Caco-2 (cell line): ENCODE results near the gene RTP1. TPM values are rescaled to one million over a fixed set of nuclear protein-coding genes. Genes with fewer than 3 reads are reported as not detected.
"Not testable (repeated sequence)": the region's sequence is repeated elsewhere in the genome, so short reads cannot be mapped to it uniquely, and the experiment has no call there.

Source experiments
- BruUV-seq: library from RNA; stranded (reverse); fragments of 400-500 nt; replicated peaks from 2 replicates; lab custom pipeline; 2021; lab: Mats Ljungman, UMichigan
- CTCF ChIA-PET: fragments of 300-600 bp; sonication (Branson Sonifier 250); formaldehyde crosslinking; loops from one replicate; lab custom pipeline; 2022; ENCODE audit warnings: antibody characterized with exemption; lab: Charles Lee
- POLR2A ChIA-PET: fragments of 300-600 bp; sonication (Branson Sonifier 250); formaldehyde crosslinking; loops from one replicate; lab custom pipeline; 2022; ENCODE audit warnings: antibody characterized with exemption; lab: Charles Lee
- DNase-seq, 2 experiments: peaks; one replicate each; pipeline versions ENCODE4 v3.0.0 to v3.0.0-alpha.2; 2020 to 2022
- H3K27me3 ChIP-seq: replicated peaks from 2 replicates; pipeline ENCODE4 v1.6.0; 2011; ENCODE audit warnings: low read length; ENCODE audit not compliant: control insufficient read depth, insufficient read depth
- H3K36me3 ChIP-seq: 2 replicates; pipeline ENCODE4 v1.5.1; 2011; ENCODE audit warnings: low read length; ENCODE audit not compliant: control insufficient read depth, insufficient read depth
- H3K4me1 ChIP-seq: fragments of 250-450 bp; sonication (Bioruptor Pico); 2 replicates; pipeline ENCODE4 v1.5.1; 2020; ENCODE audit warnings: mild to moderate bottlenecking
- H3K4me3 ChIP-seq: 2 replicates; pipeline ENCODE4 v1.5.1; 2011; ENCODE audit warnings: low read depth, mild to moderate bottlenecking, control low read depth, low read length
- H3K9me3 ChIP-seq: fragments of 250-450 bp; sonication (Bioruptor Pico); 2 replicates; pipeline ENCODE4 v1.5.1; 2020; ENCODE audit warnings: mild to moderate bottlenecking, moderate library complexity
- H3K27ac Mint-ChIP-seq: one replicate; pipeline ENCODE4 v1.8.0; 2022; ENCODE audit warnings: mixed read lengths; ENCODE audit not compliant: unreplicated experiment
- H3K27me3 Mint-ChIP-seq: one replicate; pipeline ENCODE4 v1.8.0; 2022; ENCODE audit warnings: mixed read lengths; ENCODE audit not compliant: insufficient read depth, unreplicated experiment
- H3K36me3 Mint-ChIP-seq: one replicate; pipeline ENCODE4 v1.8.0; 2022; ENCODE audit warnings: mild to moderate bottlenecking, mixed read lengths; ENCODE audit not compliant: insufficient read depth, unreplicated experiment
- H3K4me1 Mint-ChIP-seq: one replicate; pipeline ENCODE4 v1.8.0; 2022; ENCODE audit warnings: low read depth, mixed read lengths; ENCODE audit not compliant: unreplicated experiment
- H3K4me3 Mint-ChIP-seq: one replicate; pipeline ENCODE4 v1.8.0; 2022; ENCODE audit warnings: mild to moderate bottlenecking, moderate library complexity, mixed read lengths; ENCODE audit not compliant: unreplicated experiment
- H3K9me3 Mint-ChIP-seq: one replicate; pipeline ENCODE4 v1.8.0; 2022; ENCODE audit warnings: mixed read lengths; ENCODE audit not compliant: unreplicated experiment
- intact Hi-C: fragments of 100-400 bp; cut with micrococcal nuclease; formaldehyde crosslinking; loops from one replicate; pipeline ENCODE4 v1.10.0; 2022; ENCODE audit not compliant: unreplicated experiment
- total RNA-seq: library from RNA; stranded (reverse); gene quantifications from 2 replicates; pipeline ENCODE4 v1.2.3, GENCODE V29; 2022
- TF ChIP-seq, protein P1 (sequence below), 2 experiments: fragments of 200-600 bp in 1 of 2; IDR thresholded peaks; 1 replicate in 1 of 2; 2 replicates in 1 of 2; pipeline versions ENCODE4 v1.5.1 to v1.8.0; 2011 to 2022; ENCODE audit warnings: antibody characterized with exemption in 1 of 2, control low read depth in 1 of 2, inconsistent platforms in 1 of 2, low read depth in 1 of 2, low read length in 1 of 2, mild to moderate bottlenecking in 1 of 2, moderate library complexity in 1 of 2; ENCODE audit not compliant: insufficient read depth in 1 of 2, severe bottlenecking in 1 of 2, unreplicated experiment in 1 of 2

Gene RTP1
- total RNA-seq, 1 experiment from 2014 or later, result not detected

- no peak overlapping the region for H3K27ac Mint-ChIP-seq
- no peak overlapping the region for H3K4me3 Mint-ChIP-seq
- POLR2A ChIA-PET, result no interaction called here
- Histone ChIP-seq H3K27me3 (no peaks in the 10 kb centered on the region), H3K36me3 (no peaks in the 10 kb centered on the region), H3K9me3 (no peaks in the 10 kb centered on the region), H3K4me1 (no peaks in the 10 kb centered on the region), H3K4me3 (no peak overlapping the region)
- CTCF ChIA-PET, result interaction anchor here (0.7 to 0.8 kb wide), 2 partner anchors 27 to 318 kb away, joined by 3 read pairs; partner anchors contain the start of gene RPL39L
- intact Hi-C loops, result loop anchor here (10.0 kb wide), 1 partner anchor 182 kb away; no protein-coding TSS in a partner anchor
- H3K36me3 Mint-ChIP-seq, result no peaks in the 10 kb centered on the region
- BruUV-seq, result no TSS peak
- no peak for DNase-seq
- no peaks in the 10 kb centered on the region for H3K4me1 Mint-ChIP-seq
- H3K27me3 Mint-ChIP-seq, result peaks cover under 1% of the 10 kb centered on the region
- H3K9me3 Mint-ChIP-seq, result peaks cover 4% of the 10 kb centered on the region
- TF ChIP-seq, protein P1, sequence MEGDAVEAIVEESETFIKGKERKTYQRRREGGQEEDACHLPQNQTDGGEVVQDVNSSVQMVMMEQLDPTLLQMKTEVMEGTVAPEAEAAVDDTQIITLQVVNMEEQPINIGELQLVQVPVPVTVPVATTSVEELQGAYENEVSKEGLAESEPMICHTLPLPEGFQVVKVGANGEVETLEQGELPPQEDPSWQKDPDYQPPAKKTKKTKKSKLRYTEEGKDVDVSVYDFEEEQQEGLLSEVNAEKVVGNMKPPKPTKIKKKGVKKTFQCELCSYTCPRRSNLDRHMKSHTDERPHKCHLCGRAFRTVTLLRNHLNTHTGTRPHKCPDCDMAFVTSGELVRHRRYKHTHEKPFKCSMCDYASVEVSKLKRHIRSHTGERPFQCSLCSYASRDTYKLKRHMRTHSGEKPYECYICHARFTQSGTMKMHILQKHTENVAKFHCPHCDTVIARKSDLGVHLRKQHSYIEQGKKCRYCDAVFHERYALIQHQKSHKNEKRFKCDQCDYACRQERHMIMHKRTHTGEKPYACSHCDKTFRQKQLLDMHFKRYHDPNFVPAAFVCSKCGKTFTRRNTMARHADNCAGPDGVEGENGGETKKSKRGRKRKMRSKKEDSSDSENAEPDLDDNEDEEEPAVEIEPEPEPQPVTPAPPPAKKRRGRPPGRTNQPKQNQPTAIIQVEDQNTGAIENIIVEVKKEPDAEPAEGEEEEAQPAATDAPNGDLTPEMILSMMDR (IDR thresholded peaks at IDR 0.05; ENCODE audit: insufficient read depth in 1 of 2, low read depth in 1 of 2, low read length in 1 of 2, severe bottlenecking in 1 of 2, unreplicated experiment in 1 of 2), result no peak
Observed at GRCh38 chr3:187166750-187167149, 30.5 kb upstream of the RTP1 start.

GRCh38 chr3:187167777-187168176, 29.5 kb upstream of the RTP1 start:
- ChIA-PET CTCF (interaction anchor here (0.9 kb wide), 1 partner anchor 319 kb away, joined by 4 read pairs; no protein-coding TSS in a partner anchor), POLR2A (no interaction called here)
- no peak for DNase-seq
- no peak overlapping the region for H3K4me3 Mint-ChIP-seq
- Histone ChIP-seq H3K27me3 (no peaks in the 10 kb centered on the region), H3K9me3 (no peaks in the 10 kb centered on the region), H3K36me3 (no peaks in the 10 kb centered on the region), H3K4me1 (no peaks in the 10 kb centered on the region), H3K4me3 (no peak overlapping the region)
- BruUV-seq, result no TSS peak
- no peak overlapping the region for H3K27ac Mint-ChIP-seq
- intact Hi-C loops, result loop anchor here (10.0 kb wide), 1 partner anchor 183 kb away; no protein-coding TSS in a partner anchor
- no peaks in the 10 kb centered on the region for H3K27me3 Mint-ChIP-seq
- H3K4me1 Mint-ChIP-seq, result peaks cover 2% of the 10 kb centered on the region
- no peaks in the 10 kb centered on the region for H3K9me3 Mint-ChIP-seq
- no peaks in the 10 kb centered on the region for H3K36me3 Mint-ChIP-seq
- TF ChIP-seq, protein P1 (IDR thresholded peaks at IDR 0.05; ENCODE audit: insufficient read depth in 1 of 2, low read depth in 1 of 2, low read length in 1 of 2, severe bottlenecking in 1 of 2, unreplicated experiment in 1 of 2), result no peak

DNA sequence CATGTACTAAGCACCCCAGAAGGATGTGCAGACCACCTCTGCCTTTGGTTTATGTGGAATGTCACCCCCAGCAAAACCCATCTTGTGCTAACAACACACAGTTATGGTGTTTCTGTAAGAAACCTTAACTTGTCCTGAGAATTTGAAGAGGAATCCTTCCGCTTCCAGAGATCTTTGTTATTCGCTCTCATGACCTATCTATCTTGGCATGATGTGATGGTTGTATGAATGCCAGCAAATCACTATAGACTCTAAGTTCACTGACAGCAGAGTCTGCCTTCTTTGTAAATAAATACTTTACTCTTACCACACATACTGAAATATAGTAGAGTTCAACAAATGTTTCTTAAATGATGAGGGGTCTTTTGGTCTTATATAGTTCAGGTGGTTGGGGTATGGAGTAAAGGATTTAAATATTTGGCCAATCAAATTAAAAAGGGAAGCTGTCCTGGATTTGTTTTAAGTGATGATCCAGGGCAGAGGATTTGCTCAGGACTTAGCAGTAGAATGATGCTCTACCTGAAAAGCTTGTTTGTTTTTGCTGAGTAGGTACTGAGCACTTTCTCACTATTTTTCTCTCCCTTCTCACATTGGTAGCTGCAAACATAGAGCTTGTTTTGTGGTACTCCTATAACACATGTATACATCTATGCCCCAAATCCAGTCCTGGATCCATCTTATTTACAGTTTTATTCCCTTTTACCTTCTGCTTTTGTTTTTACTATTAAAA, 27.9 kb upstream of the RTP1 start:
- POLR2A ChIA-PET, result no interaction called here

GRCh38 chr3:187170911-187171310, 26.4 kb upstream of the RTP1 start:
- peaks cover 17% of the 10 kb centered on the region for H3K4me1 Mint-ChIP-seq

More for the DNA sequence above, 27.9 kb upstream of the RTP1 start:
- no peaks in the 10 kb centered on the region for H3K9me3 ChIP-seq
- TF ChIP-seq, protein P1 (IDR thresholded peaks at IDR 0.05; ENCODE audit: insufficient read depth in 1 of 2, low read depth in 1 of 2, low read length in 1 of 2, severe bottlenecking in 1 of 2, unreplicated experiment in 1 of 2), result no peak
- Mint-ChIP-seq H3K36me3 (no peaks in the 10 kb centered on the region), H3K27ac (no peak overlapping the region), H3K27me3 (no peaks in the 10 kb centered on the region), H3K4me1 (peaks cover 13% of the 10 kb centered on the region), H3K4me3 (no peak overlapping the region), H3K9me3 (no peaks in the 10 kb centered on the region)
- H3K36me3 ChIP-seq, result no peaks in the 10 kb centered on the region
- intact Hi-C loops, result loop anchor here (10.0 kb wide), 1 partner anchor 185 kb away; no protein-coding TSS in a partner anchor
- no TSS peak for BruUV-seq
- H3K27me3 ChIP-seq, result no peaks in the 10 kb centered on the region
- CTCF ChIA-PET, result no interaction called here
- peaks cover 13% of the 10 kb centered on the region for H3K4me1 ChIP-seq
- no peak overlapping the region for H3K4me3 ChIP-seq
- no peak for DNase-seq

More at GRCh38 chr3:187170911-187171310, 26.4 kb upstream of the RTP1 start:
- H3K27me3 Mint-ChIP-seq, H3K36me3 Mint-ChIP-seq, H3K9me3 Mint-ChIP-seq, intact Hi-C loops, H3K4me3 ChIP-seq, H3K4me3 Mint-ChIP-seq, DNase-seq, BruUV-seq, H3K27ac Mint-ChIP-seq, H3K27me3 ChIP-seq, H3K36me3 ChIP-seq, POLR2A ChIA-PET, H3K9me3 ChIP-seq: not testable (repeated sequence)
- H3K4me1 ChIP-seq, result peaks cover 15% of the 10 kb centered on the region
- CTCF ChIA-PET, result interaction anchor here (0.6 kb wide), 1 partner anchor 509 kb away, joined by 3 read pairs; no protein-coding TSS in a partner anchor
